Prostate gland (tissue), 2 donors: Measurements from ENCODE around the gene SULF2. TPM values are rescaled to one million over a fixed set of nuclear protein-coding genes. Genes with fewer than 3 reads are reported as not detected.

Experiments
- DNase-seq: peaks from one replicate; pipeline ENCODE4 v3.0.0-alpha.2; 2019; ENCODE audit warnings: low spot score
- H3K27ac ChIP-seq, 2 donors: fragments of 200-600 bp; sonication (generic); 2 replicates each; pipeline ENCODE4 v1.5.1; 2017 to 2019
- H3K27me3 ChIP-seq: fragments of 200-600 bp; sonication (generic); replicated peaks from 2 replicates; pipeline ENCODE4 v1.5.1; 2019; ENCODE audit not compliant: insufficient read depth
- H3K36me3 ChIP-seq, 2 donors: fragments of 200-600 bp; sonication (generic); 1 replicate in 1 of 2; 2 replicates in 1 of 2; pipeline versions ENCODE4 v1.5.1 to v1.8.1; 2017 to 2019
- H3K4me1 ChIP-seq: fragments of 200-600 bp; sonication (generic); replicated peaks from 2 replicates; pipeline ENCODE4 v1.5.1; 2019
- H3K4me3 ChIP-seq, 2 donors: fragments of 200-600 bp; sonication (generic); 2 replicates each; pipeline ENCODE4 v1.5.1; 2017 to 2019
- H3K9me3 ChIP-seq: fragments of 200-600 bp; sonication (generic); 2 replicates; pipeline ENCODE4 v1.5.1; 2017
- CTCF ChIP-seq, 4 experiments: fragments of 200-600 bp in 2 of 4; fragments of 450-650 bp in 2 of 4; sonication (generic) in 2 of 4; IDR thresholded peaks; 1 replicate in 3 of 4; 2 replicates in 1 of 4; pipeline ENCODE4 v1.5.1; 2016 to 2019; ENCODE audit warnings: antibody characterized with exemption in 4 of 4, mild to moderate bottlenecking in 2 of 4, moderate library complexity in 2 of 4
- POLR2A ChIP-seq: fragments of 450-650 bp; IDR thresholded peaks from one replicate; pipeline ENCODE4 v1.6.1; 2016; ENCODE audit warnings: antibody characterized with exemption, mild to moderate bottlenecking
- POLR2AphosphoS5 ChIP-seq: sonication (generic); formaldehyde crosslinking; IDR thresholded peaks from one replicate; pipeline ENCODE4 v1.6.1; 2017; ENCODE audit warnings: antibody characterized with exemption
- WGBS: methylation state at CpG from one replicate; pipeline ENCODE4 v1.1.5; 2018; 5-methylcytosine and 5-hydroxymethylcytosine counted together
- intact Hi-C: fragments of 100-400 bp; cut with DNase I; formaldehyde crosslinking; loops from one replicate; pipeline ENCODE4 v1.14.2; 2022
- total RNA-seq, 2 donors: library from RNA; depleted of rRNA; stranded (reverse); fragments of >200 nt; gene quantifications; one replicate each; pipeline ENCODE4 v1.1.0, GENCODE V29; 2016

The SULF2 gene
- total RNA-seq, 2 donors from 2014 or later = 43.6 to 82.0 TPM

GRCh38 chr20:47635256-47635655 is 150.0 kb downstream of the SULF2 start:
- Histone ChIP-seq H3K4me3 (no peak overlapping the region), H3K36me3 (no peaks in the 10 kb centered on the region), H3K27ac (no peak overlapping the region), H3K9me3 (no peaks in the 10 kb centered on the region), H3K4me1 (no peaks in the 10 kb centered on the region), H3K27me3 (no peaks in the 10 kb centered on the region)
- intact Hi-C loops = no loop called here
- WGBS = 94% methylated on average over 4 of the region's 4 CpGs
- no peak for DNase-seq
- TF ChIP-seq POLR2A = no peak
- TF ChIP-seq POLR2AphosphoS5 = no peak
- no peak for TF ChIP-seq CTCF (IDR thresholded peaks at IDR 0.05)

- Histone ChIP-seq H3K9me3 (no peaks in the 10 kb centered on the region), H3K27ac (no peak overlapping the region), H3K4me1 (no peaks in the 10 kb centered on the region), H3K4me3 (no peak overlapping the region), H3K36me3 (peaks cover 0 to 2% of the 10 kb centered on the region in 2 donors), H3K27me3 (no peaks in the 10 kb centered on the region)
- intact Hi-C loops = no loop called here
- no peak for DNase-seq
- TF ChIP-seq POLR2AphosphoS5 = no peak
- TF ChIP-seq CTCF (IDR thresholded peaks at IDR 0.05) = no peak
- TF ChIP-seq POLR2A = no peak
Measured at GRCh38 chr20:47631078-47631477, 154.2 kb downstream of the SULF2 start.

- Histone ChIP-seq H3K4me1 (no peaks in the 10 kb centered on the region), H3K27me3 (no peaks in the 10 kb centered on the region), H3K4me3 (no peak overlapping the region), H3K9me3 (no peaks in the 10 kb centered on the region), H3K36me3 (peaks cover 0 to 2% of the 10 kb centered on the region in 2 donors), H3K27ac (no peak overlapping the region)
- TF ChIP-seq CTCF (IDR thresholded peaks at IDR 0.05) = no peak
- TF ChIP-seq POLR2AphosphoS5 = no peak
- TF ChIP-seq POLR2A = no peak
- intact Hi-C loops = loop anchor here (10.0 kb wide), 1 partner anchor 245 kb away; no protein-coding TSS in a partner anchor
- WGBS = 77% methylated on average over 2 of the region's 2 CpGs
- no peak for DNase-seq
Measured at GRCh38 chr20:47629907-47630306, 155.4 kb downstream of the SULF2 start.

GRCh38 chr20:47627540-47627939 is 157.7 kb downstream of the SULF2 start:
- no peak overlapping the region for H3K4me3 ChIP-seq
- DNase-seq = no peak
- no peak overlapping the region for H3K27ac ChIP-seq
- no peaks in the 10 kb centered on the region for H3K9me3 ChIP-seq
- H3K27me3 ChIP-seq = no peaks in the 10 kb centered on the region
- WGBS = 91% methylated on average over 4 of the region's 4 CpGs
- intact Hi-C loops = loop anchor here (10.0 kb wide), 1 partner anchor 243 kb away; no protein-coding TSS in a partner anchor
- TF ChIP-seq CTCF (IDR thresholded peaks at IDR 0.05) (no peak), POLR2A (no peak), POLR2AphosphoS5 (no peak)
- H3K36me3 ChIP-seq = peaks cover 0 to 2% of the 10 kb centered on the region in 2 donors
- H3K4me1 ChIP-seq = no peaks in the 10 kb centered on the region

- H3K36me3 ChIP-seq = peaks cover 0 to 2% of the 10 kb centered on the region in 2 donors
- 73% methylated on average over 2 of the region's 2 CpGs for WGBS
- H3K4me1 ChIP-seq = no peaks in the 10 kb centered on the region
- no peaks in the 10 kb centered on the region for H3K27me3 ChIP-seq
- DNase-seq = no peak
- no peak for TF ChIP-seq CTCF (IDR thresholded peaks at IDR 0.05)
- no peak for TF ChIP-seq POLR2AphosphoS5
- TF ChIP-seq POLR2A = no peak
- H3K27ac ChIP-seq = no peak overlapping the region
- intact Hi-C loops = loop anchor here (5.0 to 10.0 kb wide), 2 partner anchors 238 to 351 kb away; no protein-coding TSS in a partner anchor
- no peak overlapping the region for H3K4me3 ChIP-seq
- no peaks in the 10 kb centered on the region for H3K9me3 ChIP-seq
Measured at GRCh38 chr20:47623206-47623605, 162.1 kb downstream of the SULF2 start.
